HUES64 (cell line): ENCODE results near the gene SAMD3. TPM values are rescaled to one million over a fixed set of nuclear protein-coding genes. Genes with fewer than 3 reads are reported as not detected.
"Not testable (repeated sequence)": the region's sequence is repeated elsewhere in the genome, so short reads cannot be mapped to it uniquely, and the experiment has no call there.

Experiments used
- H3K27ac ChIP-seq: 2 replicates; pipeline ENCODE4 v1.7.0; 2013; ENCODE audit warnings: low read depth, low read length, inconsistent platforms
- H3K27me3 ChIP-seq: 2 replicates; pipeline ENCODE4 v1.6.1; 2013; ENCODE audit warnings: mild to moderate bottlenecking, low read length; ENCODE audit not compliant: insufficient read depth
- H3K36me3 ChIP-seq: 2 replicates; pipeline ENCODE4 v1.6.1; 2013; ENCODE audit warnings: mild to moderate bottlenecking, low read length; ENCODE audit not compliant: insufficient read depth
- H3K4me1 ChIP-seq: 2 replicates; pipeline ENCODE4 v1.6.1; 2013; ENCODE audit warnings: mild to moderate bottlenecking, low read length, moderate library complexity; ENCODE audit not compliant: insufficient read depth
- H3K4me3 ChIP-seq: 2 replicates; pipeline ENCODE4 v1.5.1; 2013; ENCODE audit warnings: mild to moderate bottlenecking, low read length, moderate library complexity
- H3K9ac ChIP-seq: 2 replicates; pipeline ENCODE4 v1.6.1; 2013; ENCODE audit warnings: mild to moderate bottlenecking, low read depth, low read length
- H3K9me3 ChIP-seq: 2 replicates; pipeline ENCODE4 v1.6.1; 2013; ENCODE audit warnings: low read depth, low read length; ENCODE audit not compliant: insufficient read depth
- WGBS: fragments of 150-250, 120-280 bp; methylation state at CpG from one replicate; pipeline ENCODE4 v1.1.7; 2013; ENCODE audit warnings: missing lambda C conversion rate; 5-methylcytosine and 5-hydroxymethylcytosine counted together
- polyA plus RNA-seq, 2 experiments: library from polyadenylated mRNA; stranded (reverse); fragments of 50-300 nt; gene quantifications; one replicate each; pipeline ENCODE4 v1.2.3, GENCODE V29; 2013

The SAMD3 gene, protein sequence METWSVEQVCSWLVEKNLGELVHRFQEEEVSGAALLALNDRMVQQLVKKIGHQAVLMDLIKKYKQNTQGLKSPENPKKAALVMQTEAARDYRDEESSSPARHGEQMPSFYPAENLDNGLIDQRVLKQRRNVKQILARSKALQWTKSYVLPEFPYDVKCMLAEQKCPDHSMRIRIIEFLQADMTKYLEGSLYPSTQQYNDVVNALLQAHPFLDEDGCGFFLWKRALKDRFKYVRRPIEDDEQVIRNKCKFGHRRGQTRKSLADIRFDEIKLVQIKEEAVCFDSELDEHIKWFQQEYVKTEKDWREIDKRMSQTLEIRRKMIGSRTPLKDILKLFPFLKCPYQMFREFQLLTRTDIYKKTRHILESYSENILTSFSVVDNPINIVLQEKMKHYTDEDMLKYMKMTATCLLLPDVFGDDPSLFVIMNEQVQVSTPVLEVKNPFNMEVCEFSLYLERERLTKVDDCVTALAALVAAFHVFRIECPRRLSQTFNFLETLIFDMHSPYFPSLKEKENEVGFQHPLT
- polyA plus RNA-seq (2013, experiment 1 of 2), result 6.1 TPM
- 9.4 TPM for polyA plus RNA-seq (2013, experiment 2 of 2)

DNA sequence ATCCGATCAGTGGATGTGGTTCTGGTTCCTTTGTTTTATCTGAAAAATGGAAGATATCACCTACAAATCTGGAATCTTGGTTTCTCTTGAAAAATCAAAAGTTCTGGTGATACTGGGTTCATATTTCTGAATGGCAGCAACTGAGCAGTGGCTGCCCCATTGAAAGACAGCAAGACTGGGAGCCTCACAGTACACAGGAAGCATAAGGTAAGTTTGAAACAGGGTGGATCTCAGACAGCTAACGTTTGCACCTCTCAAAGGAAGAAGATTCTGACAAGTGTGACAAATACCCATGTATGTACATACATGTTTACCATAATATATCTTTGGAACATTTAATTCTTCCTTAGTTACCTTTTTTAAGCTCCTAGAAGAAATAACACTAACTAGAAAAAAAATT lies at the start of gene SAMD3:
Gene SAMD3 (minus strand): TSS at position 177 of the 400 bp plus-strand sequence. CDS start 7,678 bp downstream, outside the sequence.
- no peaks in the 10 kb centered on the region for H3K4me1 ChIP-seq
- H3K9me3 ChIP-seq, result no peaks in the 10 kb centered on the region
- WGBS, result 91% methylated on average over 2 of the region's 2 CpGs
- H3K27ac ChIP-seq, result no peak within 1 kb of the TSS
- H3K36me3 ChIP-seq, result no peaks in the 10 kb centered on the region
- no peak within 1 kb of the TSS for H3K4me3 ChIP-seq
- no peak within 1 kb of the TSS for H3K9ac ChIP-seq
- no peaks in the 10 kb centered on the region for H3K27me3 ChIP-seq

DNA sequence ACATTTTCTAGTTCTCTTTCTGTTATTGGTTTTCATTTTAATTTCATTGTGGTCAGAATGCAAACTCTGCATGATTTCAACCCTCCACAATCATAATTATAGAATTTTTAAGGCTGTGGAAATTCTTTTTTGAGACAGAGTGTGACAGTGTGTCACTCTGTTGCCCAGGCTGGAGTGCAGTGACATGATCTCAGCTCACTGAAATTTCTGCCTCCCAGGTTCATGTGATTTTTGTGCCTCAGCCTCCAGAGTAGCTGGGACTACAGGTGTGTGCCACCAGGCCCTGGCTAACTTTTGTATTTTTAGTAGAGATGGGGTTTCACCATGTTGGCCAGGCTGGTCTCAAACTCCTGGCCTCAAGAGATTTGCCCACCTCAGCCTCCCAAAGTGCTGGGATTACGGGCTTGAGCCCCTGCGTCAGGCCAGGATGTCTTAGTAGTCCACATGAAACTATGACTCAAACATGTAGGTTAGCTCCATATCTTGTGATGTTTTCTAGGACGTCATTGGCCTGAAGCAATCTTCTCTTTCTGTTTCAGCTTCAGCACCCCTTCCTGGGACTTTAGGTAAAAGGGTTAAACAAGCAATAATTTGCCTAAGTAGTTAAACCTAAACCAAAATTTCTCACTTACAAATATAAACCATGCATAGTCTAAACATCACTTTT lies 47.4 kb upstream of the SAMD3 start:
- no peak overlapping the region for H3K4me3 ChIP-seq
- H3K36me3 ChIP-seq, result peaks cover 3% of the 10 kb centered on the region; the same call in 1 of the 2 replicates
- WGBS, result 100% methylated on average over 3 of the region's 3 CpGs
- no peaks in the 10 kb centered on the region for H3K27me3 ChIP-seq
- H3K9me3 ChIP-seq, result peaks cover 29% of the 10 kb centered on the region
- H3K9ac ChIP-seq, result no peak overlapping the region
- H3K4me1 ChIP-seq, result no peaks in the 10 kb centered on the region
- no peak overlapping the region for H3K27ac ChIP-seq

DNA sequence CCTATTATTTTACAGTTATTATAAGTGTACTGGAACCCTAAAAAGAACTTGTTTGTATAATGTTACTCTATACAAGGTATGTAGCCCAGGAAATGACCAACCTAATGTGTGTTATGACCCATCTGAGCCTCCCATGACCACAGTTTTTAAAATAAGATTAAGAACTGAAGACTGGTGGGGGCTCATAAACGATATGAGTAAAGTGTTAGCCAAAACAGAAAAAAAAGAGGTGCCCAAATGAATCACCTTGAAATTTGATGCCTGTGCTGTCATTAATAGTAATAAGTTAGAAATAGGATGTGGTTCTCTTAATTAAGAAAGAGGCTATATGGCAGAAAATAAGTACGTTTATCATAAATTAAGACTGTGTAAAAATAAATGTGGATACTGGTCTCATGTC lies 42.8 kb upstream of the SAMD3 start:
- not testable (repeated sequence) for H3K9ac ChIP-seq, H3K27me3 ChIP-seq, H3K4me3 ChIP-seq, H3K27ac ChIP-seq, H3K36me3 ChIP-seq, H3K4me1 ChIP-seq, H3K9me3 ChIP-seq
- WGBS, result 99% methylated on average over 2 of the region's 2 CpGs

DNA sequence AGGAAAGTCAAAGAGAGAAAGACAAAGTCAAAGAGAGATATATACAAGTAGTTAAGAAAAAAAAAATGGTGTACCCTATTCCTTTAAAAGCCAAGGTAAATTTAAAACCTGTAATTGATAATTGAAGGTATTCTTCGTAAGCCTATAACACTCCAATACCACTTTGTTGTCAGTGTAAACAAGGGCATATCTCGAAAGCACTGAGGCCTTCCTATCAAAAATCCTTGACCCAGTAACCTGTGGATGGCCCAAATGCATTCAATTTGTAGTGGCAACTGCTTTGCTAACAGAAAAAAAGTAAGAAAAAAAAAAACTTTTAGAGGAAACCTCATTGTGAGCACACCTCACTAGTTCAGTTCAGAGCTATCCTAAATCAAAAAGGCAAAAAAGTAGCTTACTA lies 39.3 kb upstream of the SAMD3 start:
- H3K4me3 ChIP-seq, result no peak overlapping the region
- H3K36me3 ChIP-seq, result no peaks in the 10 kb centered on the region
- WGBS, result 88% methylated on average over 2 of the region's 2 CpGs
- peaks cover 11% of the 10 kb centered on the region; the same call in 1 of the 2 replicates for H3K9me3 ChIP-seq
- H3K27ac ChIP-seq, result no peak overlapping the region
- H3K9ac ChIP-seq, result no peak overlapping the region
- H3K27me3 ChIP-seq, result no peaks in the 10 kb centered on the region
- no peaks in the 10 kb centered on the region for H3K4me1 ChIP-seq

DNA sequence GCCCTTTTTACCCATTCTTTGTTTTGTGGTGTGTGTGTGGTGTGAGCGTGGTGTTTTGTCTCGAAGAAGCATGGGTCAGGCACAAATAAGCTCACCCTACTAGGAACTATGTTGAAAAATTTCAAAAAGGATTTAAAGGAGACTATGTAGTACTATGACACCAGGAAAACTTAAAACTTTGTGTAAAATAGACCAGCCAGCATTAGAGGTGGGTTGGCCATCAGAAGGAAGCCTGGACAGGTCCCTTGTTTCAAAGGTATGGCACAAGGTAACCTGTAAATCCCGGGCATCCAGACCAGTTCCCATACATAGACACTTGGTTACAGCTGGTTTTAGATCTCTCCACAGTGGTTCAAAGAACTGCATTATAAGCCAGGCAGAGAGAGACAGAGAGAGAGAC lies 38.8 kb upstream of the SAMD3 start:
- 100% methylated on average over 1 of the region's 3 CpGs for WGBS
- H3K4me3 ChIP-seq, H3K27me3 ChIP-seq, H3K9ac ChIP-seq, H3K36me3 ChIP-seq, H3K27ac ChIP-seq, H3K4me1 ChIP-seq: not testable (repeated sequence)
- H3K9me3 ChIP-seq, result peaks cover 11% of the 10 kb centered on the region; the same call in 1 of the 2 replicates

DNA sequence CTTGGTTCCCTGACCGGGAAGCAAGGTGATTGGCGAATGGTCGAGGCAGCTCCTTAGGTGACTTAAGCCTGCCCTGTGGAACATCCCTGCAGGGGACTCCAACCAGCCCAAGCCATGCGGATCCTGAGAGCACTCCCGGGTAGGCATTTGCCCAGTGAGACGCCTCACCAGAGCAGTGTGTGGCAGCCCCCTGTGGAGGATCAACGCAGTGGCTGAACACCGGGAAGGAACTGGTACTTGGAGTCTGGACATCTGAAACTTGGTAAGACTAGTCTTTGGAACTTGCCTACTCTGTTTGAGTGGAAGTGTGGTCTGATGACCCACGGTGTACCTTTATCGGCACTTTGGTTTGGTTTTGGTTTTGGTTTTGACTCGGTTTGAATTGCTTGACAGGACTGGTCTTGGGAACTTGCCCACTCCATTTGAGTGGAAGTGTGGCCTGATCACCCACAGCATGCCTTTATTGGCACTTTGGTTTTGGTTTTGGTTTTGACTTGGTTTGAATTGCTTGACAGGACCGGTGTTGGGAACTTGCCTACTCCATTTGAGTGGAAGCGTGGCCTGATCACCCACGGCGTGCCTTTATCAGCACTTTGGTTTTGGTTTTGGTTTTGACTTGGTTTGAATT lies 38.0 kb upstream of the SAMD3 start:
- not testable (repeated sequence) for H3K9ac ChIP-seq, H3K27me3 ChIP-seq, H3K27ac ChIP-seq, H3K36me3 ChIP-seq, H3K4me1 ChIP-seq, H3K4me3 ChIP-seq
- WGBS, result 85% methylated on average over 15 of the region's 15 CpGs
- H3K9me3 ChIP-seq, result peaks cover 11% of the 10 kb centered on the region; the same call in 1 of the 2 replicates

DNA sequence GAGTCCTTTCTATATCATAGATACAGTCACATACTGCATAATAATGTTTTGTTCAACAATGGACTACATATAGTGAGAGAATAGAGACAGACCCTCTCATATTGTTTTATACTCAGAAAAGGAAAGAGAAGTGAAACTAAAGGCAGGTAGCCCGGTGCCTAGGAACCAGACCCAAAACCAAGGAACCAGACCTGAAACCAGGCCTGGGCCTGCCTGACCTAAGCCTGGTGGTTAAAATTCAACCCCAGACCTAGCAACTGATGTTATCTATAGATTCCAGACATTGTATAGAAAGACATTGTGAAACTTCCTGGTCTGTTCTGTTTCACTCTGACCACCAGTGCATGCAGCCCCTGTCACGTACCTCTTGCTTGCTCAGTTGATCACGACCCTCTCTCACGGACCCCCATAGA lies 37.3 kb upstream of the SAMD3 start:
- not testable (repeated sequence) for H3K4me1 ChIP-seq, H3K4me3 ChIP-seq

DNA sequence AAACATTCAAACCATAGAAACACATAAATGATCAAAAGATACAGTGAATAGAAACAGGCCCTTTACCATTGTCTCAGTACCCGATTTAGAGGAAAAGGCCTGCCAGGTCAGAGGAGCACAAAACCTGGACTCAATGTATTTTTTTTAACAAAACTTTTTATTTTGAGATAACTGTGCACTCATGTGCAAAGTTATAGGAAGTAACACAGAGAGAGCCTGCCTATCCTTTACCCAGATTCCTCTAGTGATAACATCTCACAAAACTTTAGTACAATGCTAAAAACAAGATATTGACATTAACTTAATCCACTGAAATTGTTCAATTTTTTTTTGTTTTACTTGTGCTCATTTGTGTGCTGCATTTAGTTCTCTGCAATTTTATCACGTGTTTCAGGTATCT lies 36.8 kb upstream of the SAMD3 start:
- H3K4me3 ChIP-seq, result no peak overlapping the region
- 91% methylated on average over 2 of the region's 2 CpGs for whole genome bisulfite sequencing
- no peak overlapping the region for H3K9ac ChIP-seq
- no peaks in the 10 kb centered on the region for H3K36me3 ChIP-seq
- H3K27ac ChIP-seq, result no peak overlapping the region
- H3K4me1 ChIP-seq, result no peaks in the 10 kb centered on the region
- peaks cover 11% of the 10 kb centered on the region; the same call in 1 of the 2 replicates for H3K9me3 ChIP-seq
- H3K27me3 ChIP-seq, result no peaks in the 10 kb centered on the region

More for the DNA sequence above, 37.3 kb upstream of the SAMD3 start:
- H3K27me3 ChIP-seq, H3K27ac ChIP-seq, H3K36me3 ChIP-seq, H3K9ac ChIP-seq: not testable (repeated sequence)
- H3K9me3 ChIP-seq, result peaks cover 11% of the 10 kb centered on the region; the same call in 1 of the 2 replicates
- WGBS, result 95% methylated on average over 4 of the region's 4 CpGs

DNA sequence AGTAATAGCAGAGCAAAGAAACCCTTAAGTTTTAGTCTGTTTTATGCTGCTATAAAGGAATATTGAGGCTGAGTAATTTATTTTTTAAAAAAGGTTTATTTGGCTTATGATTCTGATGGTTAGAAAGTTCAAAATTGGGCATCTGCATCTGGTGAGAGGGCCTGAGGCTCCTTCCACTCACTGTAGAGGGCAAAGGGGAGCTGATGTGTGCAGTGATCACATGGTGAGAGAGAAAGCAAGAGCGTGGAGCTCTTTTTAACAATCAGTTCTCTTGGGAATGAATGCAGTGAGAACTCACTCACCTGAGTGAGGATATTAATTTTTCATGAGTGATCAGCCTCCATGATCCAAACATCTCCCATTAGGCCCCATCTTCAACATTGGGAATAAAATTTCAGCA lies 36.4 kb upstream of the SAMD3 start:
- 47% methylated on average over 1 of the region's 1 CpG for whole genome bisulfite sequencing
- H3K4me3 ChIP-seq, result no peak overlapping the region
- H3K9ac ChIP-seq, result no peak overlapping the region

DNA sequence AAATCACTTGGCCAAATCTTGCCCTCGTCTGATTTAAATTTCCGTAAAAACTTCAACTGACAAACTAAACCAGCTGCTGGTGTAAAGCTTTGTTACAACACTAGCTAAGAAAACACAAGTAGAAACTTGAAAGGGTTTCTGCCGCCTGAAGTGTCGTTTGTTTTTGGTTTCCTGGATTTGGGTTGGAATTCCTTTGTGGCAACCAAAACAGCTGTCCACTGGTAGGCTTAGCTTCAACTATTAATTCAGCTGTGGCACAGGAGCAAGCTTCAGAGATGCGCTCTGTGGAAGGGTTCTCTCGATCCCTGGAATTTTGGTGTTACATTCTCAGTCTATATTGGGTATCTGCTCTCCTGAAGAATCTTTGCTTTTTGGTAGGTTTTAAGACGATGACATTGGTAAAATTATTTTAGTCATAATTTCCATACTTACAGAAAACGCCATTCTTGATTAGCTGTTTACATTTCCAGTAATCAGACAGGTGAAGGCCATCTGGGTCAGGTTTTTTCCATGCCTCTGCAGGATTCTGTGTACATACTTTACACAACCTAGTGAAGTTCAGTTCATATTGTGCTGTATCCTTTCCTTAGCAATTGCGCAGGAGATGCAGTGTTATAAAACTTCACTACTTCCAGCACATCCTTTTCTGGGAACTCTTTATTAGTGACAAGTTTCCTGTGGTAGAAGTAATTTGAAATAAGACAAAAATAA lies 29.9 kb upstream of the SAMD3 start:
- Histone ChIP-seq H3K36me3 (no peaks in the 10 kb centered on the region), H3K27ac (no peak overlapping the region), H3K27me3 (no peaks in the 10 kb centered on the region), H3K9me3 (no peaks in the 10 kb centered on the region), H3K4me1 (peaks cover 13% of the 10 kb centered on the region; the same call in 1 of the 2 replicates), H3K4me3 (no peak overlapping the region), H3K9ac (no peak overlapping the region)
- 67% methylated on average over 8 of the region's 9 CpGs for WGBS

More for the DNA sequence above, 36.4 kb upstream of the SAMD3 start:
- Histone ChIP-seq H3K36me3 (no peaks in the 10 kb centered on the region), H3K4me1 (no peaks in the 10 kb centered on the region), H3K27ac (no peak overlapping the region), H3K9me3 (peaks cover 11% of the 10 kb centered on the region; the same call in 1 of the 2 replicates), H3K27me3 (no peaks in the 10 kb centered on the region)
